DOHH2 (cell line): ENCODE data around the gene SFXN1.

Experiments
- CTCF ChIP-seq: fragments of 200-600 bp; sonication (generic); IDR thresholded peaks from one replicate; pipeline ENCODE4 v1.5.1; 2014; ENCODE audit warnings: antibody characterized with exemption, mild to moderate bottlenecking, low read depth, low read length; ENCODE audit not compliant: poor library complexity, severe bottlenecking
- EZH2phosphoT487 ChIP-seq: fragments of 200-600 bp; sonication (generic); IDR thresholded peaks from 2 replicates; pipeline ENCODE4 v1.6.1; 2017; ENCODE audit warnings: borderline replicate concordance, mild to moderate bottlenecking, antibody characterized with exemption, low read length, moderate library complexity, mixed read lengths

GRCh38 chr5:175575301-175575700, 96.9 kb downstream of the SFXN1 start:
- TF ChIP-seq CTCF, result no peak
- no peak for TF ChIP-seq EZH2phosphoT487
